ENCODE data around the gene DHRS9. TPM values are rescaled to one million over a fixed set of nuclear protein-coding genes. Genes with fewer than 3 reads are reported as not detected.
A peak's percentile ranks its signal among the peaks of the same experiment; 100 is the strongest.

Gene DHRS9
- total and polyA plus RNA-seq, 2 experiments from 2014 or later: not detected

GRCh38 chr2:169110419-169110818 lies 41.1 kb downstream of the DHRS9 start (continued):
- TF ChIP-seq JUNB (IDR thresholded peaks at IDR 0.05; ENCODE audit: unreplicated experiment): no peak
- no peak for TF ChIP-seq POLR2AphosphoS5 (IDR thresholded peaks at IDR 0.05; ENCODE audit: low read depth)
- no peak for TF ChIP-seq ZNF114 (CRISPR knock-in tag; IDR thresholded peaks at IDR 0.05)
- TF ChIP-seq REST (IDR thresholded peaks at IDR 0.05; ENCODE audit: unreplicated experiment): no peak
- TF ChIP-seq EZH2phosphoT487 (IDR thresholded peaks at IDR 0.05; ENCODE audit: unreplicated experiment): no peak
- TF ChIP-seq EZH2 (IDR thresholded peaks at IDR 0.05; ENCODE audit: low read depth, unreplicated experiment): no peak

GRCh38 chr2:169110916-169111315 lies 41.6 kb downstream of the DHRS9 start:
- peak overlapping the region; percentile 81 for H2AFZ ChIP-seq
- H3K4me3 Mint-ChIP-seq: no peak overlapping the region
- H3K4me1 ChIP-seq (ENCODE audit: insufficient read depth): peaks cover 16% of the 10 kb centered on the region; the same call in 1 of the 2 replicates
- TF ChIP-seq CTCF (conservative IDR thresholded peaks at IDR 0.05; ENCODE audit: low read depth in 2 of 2) (0 out of 4 replicates have a peak, but pooled peaks of 1 of the 2 experiments have one; percentile 0), EZH2phosphoT487 (IDR thresholded peaks at IDR 0.05; ENCODE audit: unreplicated experiment) (no peak)
- no peaks in the 10 kb centered on the region for H3K9me3 Mint-ChIP-seq
- no peaks in the 10 kb centered on the region for H4K20me1 ChIP-seq (replicated peaks; ENCODE audit: insufficient read depth)
- no peaks in the 10 kb centered on the region for H3K79me2 ChIP-seq (replicated peaks; ENCODE audit: insufficient read depth)
- no peak overlapping the region for H3K27ac Mint-ChIP-seq
- no peaks in the 10 kb centered on the region for H3K36me3 ChIP-seq (ENCODE audit: insufficient read depth)
- H3F3A ChIP-seq (replicated peaks; ENCODE audit: low read depth): no peaks in the 10 kb centered on the region
- H3K9me2 ChIP-seq (ENCODE audit: insufficient read depth): 0 out of 2 replicates have a peak, but pooled peaks cover 7% of the 10 kb centered on the region
- peak; percentile 71 for ATAC-seq
- H3K4me2 ChIP-seq: peak overlapping the region; percentile 54; the same call in 1 of the 2 replicates
- peaks cover 15% of the 10 kb centered on the region; the same call in 2 of the 3 replicates for H3K4me1 Mint-ChIP-seq
- H3K4me3 ChIP-seq: 0 out of 2 replicates have a peak overlapping the region, but pooled peaks have one; percentile 11
- peaks cover 4% of the 10 kb centered on the region for H3K27me3 Mint-ChIP-seq (ENCODE audit: insufficient read depth, low read depth, poor library complexity)
- H3K27ac ChIP-seq (ENCODE audit: low read depth): no peak overlapping the region
- no peaks in the 10 kb centered on the region for H3K36me3 Mint-ChIP-seq (ENCODE audit: low read depth)
- no peaks in the 10 kb centered on the region for H3K27me3 ChIP-seq (ENCODE audit: insufficient read depth)
- DNase-seq (ENCODE audit: low spot score): peak; percentile 68

- Mint-ChIP-seq H3K36me3 (ENCODE audit: low read depth) (no peaks in the 10 kb centered on the region), H3K9me3 (no peaks in the 10 kb centered on the region), H3K4me1 (peaks cover 15% of the 10 kb centered on the region; the same call in 2 of the 3 replicates), H3K4me3 (no peak overlapping the region), H3K27me3 (ENCODE audit: insufficient read depth, low read depth, poor library complexity) (peaks cover 5% of the 10 kb centered on the region), H3K27ac (no peak overlapping the region)
- H3K9me2 ChIP-seq (ENCODE audit: insufficient read depth): 0 out of 2 replicates have a peak, but pooled peaks cover 7% of the 10 kb centered on the region
- H3K4me1 ChIP-seq (ENCODE audit: insufficient read depth): peaks cover 16% of the 10 kb centered on the region; the same call in 1 of the 2 replicates
- no peak overlapping the region for H3K4me2 ChIP-seq
- no peaks in the 10 kb centered on the region for H3K27me3 ChIP-seq (ENCODE audit: insufficient read depth)
- ATAC-seq: no peak
- DNase-seq (ENCODE audit: low spot score): no peak
- H3K36me3 ChIP-seq (ENCODE audit: insufficient read depth): no peaks in the 10 kb centered on the region
- H4K20me1 ChIP-seq (replicated peaks; ENCODE audit: insufficient read depth): no peaks in the 10 kb centered on the region
- H2AFZ ChIP-seq: peak overlapping the region; percentile 84; the same call in 1 of the 2 replicates
- H3F3A ChIP-seq (replicated peaks; ENCODE audit: low read depth): no peaks in the 10 kb centered on the region
- H3K4me3 ChIP-seq: no peak overlapping the region
- no peaks in the 10 kb centered on the region for H3K79me2 ChIP-seq (replicated peaks; ENCODE audit: insufficient read depth)
- H3K27ac ChIP-seq (ENCODE audit: low read depth): no peak overlapping the region
- TF ChIP-seq JUNB (IDR thresholded peaks at IDR 0.05; ENCODE audit: unreplicated experiment) (no peak), NANOG (IDR thresholded peaks at IDR 0.05; ENCODE audit: borderline replicate concordance) (no peak), ZNF114 (CRISPR knock-in tag; IDR thresholded peaks at IDR 0.05) (no peak), ZNF331 (CRISPR knock-in tag; IDR thresholded peaks at IDR 0.05; ENCODE audit: low read depth) (no peak), EZH2 (IDR thresholded peaks at IDR 0.05; ENCODE audit: low read depth, unreplicated experiment) (no peak), POLR2AphosphoS5 (IDR thresholded peaks at IDR 0.05; ENCODE audit: low read depth) (no peak), REST (IDR thresholded peaks at IDR 0.05; ENCODE audit: unreplicated experiment) (no peak), EZH2phosphoT487 (IDR thresholded peaks at IDR 0.05; ENCODE audit: unreplicated experiment) (no peak), CREB1 (CRISPR knock-in tag; IDR thresholded peaks at IDR 0.05; ENCODE audit: low read depth) (no peak)
Observed at GRCh38 chr2:169112841-169113240, 43.5 kb downstream of the DHRS9 start.
